T47D (cell line): ENCODE results near the gene MRTFA.

Experiments
- DNase-seq, 2 experiments: peaks; one replicate each; pipeline versions ENCODE4 v3.0.0 to v3.0.0-alpha.2; 2011 to 2012; ENCODE audit warnings: low read depth in 1 of 2, low spot score in 1 of 2
- JUND ChIP-seq: IDR thresholded peaks from 2 replicates; pipeline ENCODE4 v1.6.1; 2012; ENCODE audit warnings: low read depth
- in situ Hi-C: cut with HindIII; loops from 2 replicates; pipeline ENCODE4 v1.10.0; 2016; ENCODE audit warnings: low sequenced_read_pairs, low pct_unique_long_range_greater_than_20kb

Gene MRTFA

GRCh38 chr22:40524392-40525249 lies 111.9 kb downstream of the MRTFA start:
- in situ Hi-C loops = no loop called here
- DNase-seq = peak in 1 of 2 experiments; percentile 18
- no peak for TF ChIP-seq JUND

GRCh38 chr22:40522141-40522540 lies 114.4 kb downstream of the MRTFA start:
- in situ Hi-C loops = no loop called here
- no peak for TF ChIP-seq JUND
- DNase-seq = no peak

GRCh38 chr22:40521046-40521445 lies 115.5 kb downstream of the MRTFA start:
- no peak for DNase-seq
- no peak for TF ChIP-seq JUND
- in situ Hi-C loops = no loop called here

- TF ChIP-seq JUND = no peak
- DNase-seq = no peak
- in situ Hi-C loops = no loop called here
These were observed 116.0 kb downstream of the MRTFA start for GRCh38 chr22:40520562-40520961.

- no peak for TF ChIP-seq JUND
- no peak for DNase-seq
These were observed 116.6 kb downstream of the MRTFA start for GRCh38 chr22:40519948-40520331.

GRCh38 chr22:40519284-40519947 lies 117.1 kb downstream of the MRTFA start:
- DNase-seq = no peak
- in situ Hi-C loops = no loop called here
- no peak for TF ChIP-seq JUND

More at GRCh38 chr22:40519948-40520331, 116.6 kb downstream of the MRTFA start:
- in situ Hi-C loops = no loop called here

GRCh38 chr22:40518840-40519239 lies 117.7 kb downstream of the MRTFA start:
- TF ChIP-seq JUND = no peak
- in situ Hi-C loops = no loop called here

GRCh38 chr22:40517631-40518030 lies 118.9 kb downstream of the MRTFA start:
- TF ChIP-seq JUND = no peak
- DNase-seq = no peak
- in situ Hi-C loops = no loop called here

More at GRCh38 chr22:40518840-40519239, 117.7 kb downstream of the MRTFA start:
- no peak for DNase-seq

GRCh38 chr22:40516416-40516815 lies 120.1 kb downstream of the MRTFA start:
- no peak for DNase-seq
- TF ChIP-seq JUND = no peak
- in situ Hi-C loops = no loop called here

GRCh38 chr22:40512426-40513136 lies 123.9 kb downstream of the MRTFA start:
- TF ChIP-seq JUND = no peak
- in situ Hi-C loops = no loop called here
- DNase-seq = no peak

GRCh38 chr22:40511604-40512003 lies 124.9 kb downstream of the MRTFA start:
- in situ Hi-C loops = no loop called here

GRCh38 chr22:40510631-40511364 lies 125.7 kb downstream of the MRTFA start:
- in situ Hi-C loops = no loop called here
- DNase-seq = no peak
- TF ChIP-seq JUND = no peak

More at GRCh38 chr22:40511604-40512003, 124.9 kb downstream of the MRTFA start:
- no peak for TF ChIP-seq JUND
- no peak for DNase-seq
